Transverse colon (tissue), 4 donors: ENCODE measurements around the gene RNF13.

Experiments
- EP300 ChIP-seq: sonication (generic); formaldehyde crosslinking; IDR thresholded peaks from one replicate; pipeline ENCODE4 v1.6.1; 2017; ENCODE audit warnings: antibody characterized with exemption, low read depth
- POLR2A ChIP-seq: fragments of 450-650 bp; IDR thresholded peaks from one replicate; pipeline ENCODE4 v1.6.1; 2016; ENCODE audit warnings: antibody characterized with exemption, mild to moderate bottlenecking, moderate library complexity
- POLR2AphosphoS5 ChIP-seq, 3 donors: sonication (generic); formaldehyde crosslinking; IDR thresholded peaks; one replicate each; pipeline ENCODE4 v1.6.1; 2016; ENCODE audit warnings: antibody characterized with exemption in 3 of 3
- TF ChIP-seq, protein P1 (sequence below), 5 experiments: fragments of 200-600 bp in 3 of 5; fragments of 450-650 bp in 2 of 5; sonication (generic) in 3 of 5; IDR thresholded peaks; 1 replicate in 2 of 5; 2 replicates in 3 of 5; pipeline ENCODE4 v1.5.1; 2016 to 2017; ENCODE audit warnings: antibody characterized with exemption in 5 of 5, inconsistent platforms in 3 of 5, mild to moderate bottlenecking in 2 of 5, moderate library complexity in 1 of 5

DNA sequence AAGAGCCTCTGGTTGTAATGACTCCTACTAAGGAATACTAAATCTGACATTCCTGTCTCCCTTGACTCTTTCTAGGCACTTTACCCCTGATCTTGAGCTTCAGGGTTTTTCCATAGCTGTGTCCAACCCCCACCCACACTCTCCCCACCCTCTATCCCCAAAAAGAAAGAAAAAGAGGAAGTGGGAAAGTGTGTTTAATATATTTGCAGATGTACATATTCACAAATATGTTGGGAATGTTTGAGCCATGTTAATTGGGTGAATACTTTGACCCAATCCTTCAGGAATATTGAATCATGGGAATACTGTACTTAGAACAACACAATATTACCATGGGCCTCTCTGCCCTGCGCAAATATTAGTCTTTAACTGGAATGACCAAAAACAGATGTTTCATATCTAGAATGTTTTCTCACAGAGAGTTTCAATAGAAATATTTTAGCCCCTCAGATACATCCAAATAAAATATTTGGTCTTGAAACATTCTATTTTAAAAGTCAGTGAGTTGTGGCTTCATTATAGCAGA, 177.5 kb downstream of the RNF13 start:
- TF ChIP-seq, protein P1, sequence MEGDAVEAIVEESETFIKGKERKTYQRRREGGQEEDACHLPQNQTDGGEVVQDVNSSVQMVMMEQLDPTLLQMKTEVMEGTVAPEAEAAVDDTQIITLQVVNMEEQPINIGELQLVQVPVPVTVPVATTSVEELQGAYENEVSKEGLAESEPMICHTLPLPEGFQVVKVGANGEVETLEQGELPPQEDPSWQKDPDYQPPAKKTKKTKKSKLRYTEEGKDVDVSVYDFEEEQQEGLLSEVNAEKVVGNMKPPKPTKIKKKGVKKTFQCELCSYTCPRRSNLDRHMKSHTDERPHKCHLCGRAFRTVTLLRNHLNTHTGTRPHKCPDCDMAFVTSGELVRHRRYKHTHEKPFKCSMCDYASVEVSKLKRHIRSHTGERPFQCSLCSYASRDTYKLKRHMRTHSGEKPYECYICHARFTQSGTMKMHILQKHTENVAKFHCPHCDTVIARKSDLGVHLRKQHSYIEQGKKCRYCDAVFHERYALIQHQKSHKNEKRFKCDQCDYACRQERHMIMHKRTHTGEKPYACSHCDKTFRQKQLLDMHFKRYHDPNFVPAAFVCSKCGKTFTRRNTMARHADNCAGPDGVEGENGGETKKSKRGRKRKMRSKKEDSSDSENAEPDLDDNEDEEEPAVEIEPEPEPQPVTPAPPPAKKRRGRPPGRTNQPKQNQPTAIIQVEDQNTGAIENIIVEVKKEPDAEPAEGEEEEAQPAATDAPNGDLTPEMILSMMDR (IDR thresholded peaks at IDR 0.05) = no peak
- TF ChIP-seq POLR2A = no peak
- TF ChIP-seq POLR2AphosphoS5 (IDR thresholded peaks at IDR 0.05) = no peak
- TF ChIP-seq EP300 = no peak
